K562 (cell line): Measurements from ENCODE around the gene PRDX6. TPM values are rescaled to one million over a fixed set of nuclear protein-coding genes. Genes with fewer than 3 reads are reported as not detected.

Experiments used
- BRD9 ChIP-seq: fragments of 450-650 bp; IDR thresholded peaks from 2 replicates; pipeline ENCODE4 v1.6.1; 2018; ENCODE audit warnings: low read depth; ENCODE audit not compliant: partially characterized antibody
- CEBPB ChIP-seq: fragments of 450-650 bp; IDR thresholded peaks from 2 replicates; pipeline ENCODE4 v1.6.1; 2016; ENCODE audit warnings: missing genetic modification characterization, missing compliant biosample characterization
- FOXK2 ChIP-seq, 2 experiments: fragments of 450-650 bp; IDR thresholded peaks in 1 of 2; conservative IDR thresholded peaks in 1 of 2; 2 replicates each; pipeline ENCODE4 v1.6.1; 2016; ENCODE audit warnings: low read depth in 2 of 2, mild to moderate bottlenecking in 1 of 2
- LARP7 ChIP-seq: fragments of 450-650 bp; IDR thresholded peaks from 2 replicates; pipeline ENCODE4 v1.6.1; 2016
- PATZ1 ChIP-seq: fragments of 250-450 bp; sonication (Bioruptor Pico); IDR thresholded peaks from 2 replicates; pipeline ENCODE4 v1.5.0; 2020; ENCODE audit warnings: mild to moderate bottlenecking, borderline replicate concordance
- PPARD ChIP-seq: fragments of 250-450 bp; sonication (Bioruptor Pico); IDR thresholded peaks from 2 replicates; pipeline ENCODE4 v1.8.0; 2022; ENCODE audit warnings: inconsistent platforms, mild to moderate bottlenecking, moderate library complexity
- PURB ChIP-seq: sonication (generic); formaldehyde crosslinking; IDR thresholded peaks from 2 replicates; pipeline ENCODE4 v1.9.0; 2021; ENCODE audit warnings: low read depth, mild to moderate bottlenecking, missing genetic modification reagents
- XRCC4 ChIP-seq: IDR thresholded peaks from one replicate; pipeline ENCODE4 v1.6.1; 2011; ENCODE audit not compliant: insufficient read depth, insufficient read length; ENCODE audit errors: extremely low read depth
- ZNF133 ChIP-seq: fragments of 250-450 bp; sonication (Bioruptor Pico); IDR thresholded peaks from 2 replicates; pipeline ENCODE4 v1.4.0; 2020; ENCODE audit warnings: mild to moderate bottlenecking
- ZNF134 ChIP-seq: fragments of 250-450 bp; sonication (Bioruptor Pico); conservative IDR thresholded peaks from 2 replicates; pipeline ENCODE4 v1.4.0; 2020
- ZNF146 ChIP-seq: IDR thresholded peaks from one replicate; pipeline ENCODE4 v1.6.1; 2018; ENCODE audit warnings: missing compliant biosample characterization; ENCODE audit not compliant: unreplicated experiment
- ZNF253 ChIP-seq: fragments of 250-450 bp; sonication (Bioruptor Pico); conservative IDR thresholded peaks from 2 replicates; pipeline ENCODE4 v1.6.1; 2021; ENCODE audit warnings: mild to moderate bottlenecking
- ZNF518B ChIP-seq: fragments of 250-450 bp; sonication (Bioruptor Pico); IDR thresholded peaks from 2 replicates; pipeline ENCODE4 v1.5.0; 2021; ENCODE audit warnings: mild to moderate bottlenecking, moderate library complexity
- ZNF696 ChIP-seq: fragments of 250-450 bp; sonication (Bioruptor Pico); conservative IDR thresholded peaks from 2 replicates; pipeline ENCODE4 v1.4.0; 2020; ENCODE audit warnings: mild to moderate bottlenecking, moderate library complexity
- polyA plus RNA-seq, 8 experiments: library from polyadenylated mRNA; depleted of rRNA in 4 of 8; stranded (reverse) in 5 of 8; unstranded in 3 of 8; fragments of >200 nt; fragmentation: Nextera tagmentation in 2 of 8; fragmentation: Illumina TruSeq in 1 of 8; extraction: Ambion mirVana in 2 of 8; extraction: Trizol in 1 of 8; gene quantifications; 2 replicates each; pipeline versions ENCODE4 v1.2.1 to v1.2.3, GENCODE V29; 2011 to 2014; ENCODE audit warnings: inconsistent platforms in 1 of 8, missing spikeins in 1 of 8
- total RNA-seq, 7 experiments: library from RNA; depleted of rRNA in 6 of 7; stranded (reverse); fragments of >200 nt in 6 of 7; fragmentation: Illumina TruSeq in 2 of 7; extraction: Trizol in 2 of 7; gene quantifications; 2 replicates each; pipeline versions ENCODE4 v1.2.1 to v1.2.3, GENCODE V29; 2011 to 2021; ENCODE audit warnings: low replicate concordance in 1 of 7
- TF ChIP-seq, protein P1 (sequence below): fragments of 450-650 bp; IDR thresholded peaks from 2 replicates; pipeline ENCODE4 v1.6.1; 2018; ENCODE audit warnings: mild to moderate bottlenecking, low read depth; ENCODE audit not compliant: partially characterized antibody
- TF ChIP-seq, protein P2 (sequence below), 3 experiments: fragments of 200-800 bp in 1 of 3; fragments of 250-450 bp in 1 of 3; fragments of 450-650 bp in 1 of 3; sonication (Bioruptor Pico) in 1 of 3; sonication (Bioruptor generic) in 1 of 3; formaldehyde crosslinking in 1 of 3; IDR thresholded peaks; 2 replicates each; pipeline versions ENCODE4 v1.6.1 to v1.8.0; 2016 to 2022; ENCODE audit warnings: mild to moderate bottlenecking in 2 of 3, missing genetic modification characterization in 2 of 3, missing compliant biosample characterization in 1 of 3, moderate library complexity in 1 of 3

The PRDX6 gene
- total and polyA plus RNA-seq, 9 of the 15 experiments (the other 6 are each of a cell fraction or from before 2014, with no cell fraction given): 277 to 1,082 (median 610) TPM

GRCh38 chr1:173477286-173478093 is at the start of gene PRDX6 (continued):
- no peak for TF ChIP-seq ZNF518B (CRISPR knock-in tag)
- no peak for TF ChIP-seq ZNF134
- no peak for TF ChIP-seq CEBPB (tag)
- TF ChIP-seq ZNF253: no peak
- no peak; a peak in 1 of 4 replicates for TF ChIP-seq FOXK2 (conservative IDR thresholded peaks at IDR 0.05 in 1 of 2, IDR thresholded peaks at IDR 0.05 in 1 of 2; ENCODE audit: low read depth in 2 of 2)
- TF ChIP-seq, protein P1, sequence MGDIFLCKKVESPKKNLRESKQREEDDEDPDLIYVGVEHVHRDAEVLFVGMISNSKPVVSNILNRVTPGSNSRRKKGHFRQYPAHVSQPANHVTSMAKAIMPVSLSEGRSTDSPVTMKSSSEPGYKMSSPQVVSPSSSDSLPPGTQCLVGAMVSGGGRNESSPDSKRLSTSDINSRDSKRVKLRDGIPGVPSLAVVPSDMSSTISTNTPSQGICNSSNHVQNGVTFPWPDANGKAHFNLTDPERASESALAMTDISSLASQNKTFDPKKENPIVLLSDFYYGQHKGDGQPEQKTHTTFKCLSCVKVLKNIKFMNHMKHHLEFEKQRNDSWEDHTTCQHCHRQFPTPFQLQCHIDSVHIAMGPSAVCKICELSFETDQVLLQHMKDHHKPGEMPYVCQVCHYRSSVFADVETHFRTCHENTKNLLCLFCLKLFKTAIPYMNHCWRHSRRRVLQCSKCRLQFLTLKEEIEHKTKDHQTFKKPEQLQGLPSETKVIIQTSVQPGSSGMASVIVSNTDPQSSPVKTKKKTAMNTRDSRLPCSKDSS: no peak
- no peak for TF ChIP-seq PATZ1 (CRISPR knock-in tag)
- TF ChIP-seq LARP7: 0 out of 2 replicates have a peak, but pooled peaks have one; percentile 76
- TF ChIP-seq PPARD (CRISPR knock-in tag): no peak
- TF ChIP-seq ZNF146 (CRISPR knock-in tag): no peak
- TF ChIP-seq, protein P2, sequence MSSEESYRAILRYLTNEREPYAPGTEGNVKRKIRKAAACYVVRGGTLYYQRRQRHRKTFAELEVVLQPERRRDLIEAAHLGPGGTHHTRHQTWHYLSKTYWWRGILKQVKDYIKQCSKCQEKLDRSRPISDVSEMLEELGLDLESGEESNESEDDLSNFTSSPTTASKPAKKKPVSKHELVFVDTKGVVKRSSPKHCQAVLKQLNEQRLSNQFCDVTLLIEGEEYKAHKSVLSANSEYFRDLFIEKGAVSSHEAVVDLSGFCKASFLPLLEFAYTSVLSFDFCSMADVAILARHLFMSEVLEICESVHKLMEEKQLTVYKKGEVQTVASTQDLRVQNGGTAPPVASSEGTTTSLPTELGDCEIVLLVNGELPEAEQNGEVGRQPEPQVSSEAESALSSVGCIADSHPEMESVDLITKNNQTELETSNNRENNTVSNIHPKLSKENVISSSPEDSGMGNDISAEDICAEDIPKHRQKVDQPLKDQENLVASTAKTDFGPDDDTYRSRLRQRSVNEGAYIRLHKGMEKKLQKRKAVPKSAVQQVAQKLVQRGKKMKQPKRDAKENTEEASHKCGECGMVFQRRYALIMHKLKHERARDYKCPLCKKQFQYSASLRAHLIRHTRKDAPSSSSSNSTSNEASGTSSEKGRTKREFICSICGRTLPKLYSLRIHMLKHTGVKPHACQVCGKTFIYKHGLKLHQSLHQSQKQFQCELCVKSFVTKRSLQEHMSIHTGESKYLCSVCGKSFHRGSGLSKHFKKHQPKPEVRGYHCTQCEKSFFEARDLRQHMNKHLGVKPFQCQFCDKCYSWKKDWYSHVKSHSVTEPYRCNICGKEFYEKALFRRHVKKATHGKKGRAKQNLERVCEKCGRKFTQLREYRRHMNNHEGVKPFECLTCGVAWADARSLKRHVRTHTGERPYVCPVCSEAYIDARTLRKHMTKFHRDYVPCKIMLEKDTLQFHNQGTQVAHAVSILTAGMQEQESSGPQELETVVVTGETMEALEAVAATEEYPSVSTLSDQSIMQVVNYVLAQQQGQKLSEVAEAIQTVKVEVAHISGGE (CRISPR knock-in tag; IDR thresholded peaks at IDR 0.05): peak in 1 of 3 experiments; percentile 45; a peak in 1 of 6 replicates
- no peak for TF ChIP-seq ZNF133 (CRISPR knock-in tag)
- TF ChIP-seq BRD9: peak; percentile 86
- no peak for TF ChIP-seq ZNF696 (CRISPR knock-in tag)
- no peak for TF ChIP-seq PURB (CRISPR knock-in tag)
- no peak for TF ChIP-seq XRCC4
